IPS-NIHi11 (cell line): ENCODE data around the gene ACP6.
A peak's percentile ranks its signal among the peaks of the same experiment; 100 is the strongest.

Source experiments
- DNase-seq: peaks from one replicate; pipeline ENCODE4 v3.0.0; 2012; ENCODE audit warnings: mixed read lengths, low spot score

The ACP6 gene

GRCh38 chr1:147651466-147651865, 18.9 kb downstream of the ACP6 start:
- peak; percentile 34 for DNase-seq

GRCh38 chr1:147648933-147649332, 21.4 kb downstream of the ACP6 start:
- DNase-seq = no peak

- DNase-seq = no peak
These were observed 22.3 kb downstream of the ACP6 start for GRCh38 chr1:147647796-147648633.

GRCh38 chr1:147643974-147644373, 26.4 kb downstream of the ACP6 start:
- DNase-seq = no peak

GRCh38 chr1:147641695-147642592, 28.4 kb downstream of the ACP6 start:
- DNase-seq = peak; percentile 67

GRCh38 chr1:147641291-147641690, 29.0 kb downstream of the ACP6 start:
- no peak for DNase-seq

GRCh38 chr1:147640553-147641165, 29.7 kb downstream of the ACP6 start:
- DNase-seq = peak; percentile 87

- no peak for DNase-seq
These were observed 34.0 kb downstream of the ACP6 start for GRCh38 chr1:147636314-147636713.

GRCh38 chr1:147635342-147635741, 35.0 kb downstream of the ACP6 start:
- no peak for DNase-seq

GRCh38 chr1:147634645-147635044, 35.7 kb downstream of the ACP6 start:
- no peak for DNase-seq

- no peak for DNase-seq
These were observed 36.6 kb downstream of the ACP6 start for GRCh38 chr1:147633759-147634158.

GRCh38 chr1:147631839-147632238, 38.5 kb downstream of the ACP6 start:
- DNase-seq = no peak

- DNase-seq = no peak
These were observed 39.9 kb downstream of the ACP6 start for GRCh38 chr1:147630447-147630846.

GRCh38 chr1:147630022-147630421, 40.3 kb downstream of the ACP6 start:
- no peak for DNase-seq

GRCh38 chr1:147628441-147628840, 41.9 kb downstream of the ACP6 start:
- no peak for DNase-seq

- peak; percentile 84 for DNase-seq
These were observed 42.8 kb downstream of the ACP6 start for GRCh38 chr1:147627435-147628110.

- DNase-seq = no peak
These were observed 43.6 kb downstream of the ACP6 start for GRCh38 chr1:147626739-147627138.

GRCh38 chr1:147626291-147626690, 44.0 kb downstream of the ACP6 start:
- DNase-seq = no peak

- no peak for DNase-seq
These were observed 44.8 kb downstream of the ACP6 start for GRCh38 chr1:147625362-147625995.

GRCh38 chr1:147624529-147624928, 45.8 kb downstream of the ACP6 start:
- DNase-seq = no peak

- no peak for DNase-seq
These were observed 46.3 kb downstream of the ACP6 start for GRCh38 chr1:147624011-147624410.

- no peak for DNase-seq
These were observed 47.6 kb downstream of the ACP6 start for GRCh38 chr1:147622731-147623130.
